Stimulated activated CD8-positive, alpha-beta memory T cell treated with anti-CD3 and anti-CD28 coated beads, Interleukin-12 subunit alpha, Interleukin-12 subunit beta, amount 100 ng/mL, for 24 hours (primary cell): ENCODE data around the gene PFDN2.

ENCODE experiments used
- DNase-seq: peaks from one replicate; pipeline ENCODE4 v3.0.0-alpha.2; 2020; ENCODE audit errors: extremely low read depth

The PFDN2 gene

GRCh38 chr1:161099090-161099802 is 18.6 kb downstream of the PFDN2 start:
- DNase-seq: no peak

- no peak for DNase-seq
These were observed 19.4 kb downstream of the PFDN2 start, which contains the start of gene KLHDC9 for GRCh38 chr1:161098210-161099068. Gene KLHDC9 (plus strand): TSS chr1:161098361. CDS start chr1:161098536, 175 bp downstream.

DNA sequence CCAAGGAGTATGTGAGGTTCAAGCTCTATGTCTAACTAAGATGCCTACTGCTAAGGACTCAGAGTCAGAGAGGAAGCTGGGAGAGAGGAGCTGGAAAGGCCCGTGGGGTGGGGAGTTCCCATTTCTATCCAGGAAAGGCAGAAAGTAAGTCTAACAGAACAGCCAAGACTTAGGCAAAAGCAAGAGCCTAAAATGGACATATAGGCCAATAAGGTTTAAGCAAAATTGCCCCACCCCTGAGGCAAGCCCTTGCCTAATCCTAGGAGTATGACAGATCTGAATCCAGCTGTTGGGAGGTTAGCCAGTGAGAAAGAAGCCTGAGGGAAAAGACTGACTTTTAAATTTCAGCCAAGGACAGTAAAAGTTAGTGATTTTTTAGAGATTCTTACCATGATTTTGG is 21.3 kb downstream of the PFDN2 start:
- no peak for DNase-seq

GRCh38 chr1:161096015-161096414 is 21.8 kb downstream of the PFDN2 start:
- DNase-seq: no peak

DNA sequence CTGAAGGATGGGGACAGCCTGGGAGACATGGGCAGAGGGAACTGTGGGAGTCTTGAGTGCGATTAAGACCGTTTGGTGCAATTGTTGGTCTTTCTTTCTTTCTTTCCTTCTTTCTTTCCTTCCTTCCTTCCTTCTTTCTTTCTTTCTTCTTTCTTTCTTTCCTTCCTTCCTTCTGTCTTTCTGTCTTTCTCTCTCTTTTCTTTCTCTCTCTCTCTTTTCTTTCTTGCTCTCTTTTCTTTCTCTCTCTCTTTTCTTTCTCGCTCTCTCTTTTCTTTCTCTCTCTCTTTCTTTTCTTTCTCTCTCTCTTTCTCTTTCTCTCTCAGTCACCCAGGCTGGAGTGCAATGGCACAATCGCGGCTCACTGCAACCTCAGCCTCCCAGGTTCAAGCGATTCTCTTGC is 22.6 kb downstream of the PFDN2 start:
- DNase-seq: no peak

- DNase-seq: no peak
These were observed 23.4 kb downstream of the PFDN2 start for GRCh38 chr1:161094481-161094880.

GRCh38 chr1:161092621-161093028 is 25.2 kb downstream of the PFDN2 start:
- DNase-seq: no peak

DNA sequence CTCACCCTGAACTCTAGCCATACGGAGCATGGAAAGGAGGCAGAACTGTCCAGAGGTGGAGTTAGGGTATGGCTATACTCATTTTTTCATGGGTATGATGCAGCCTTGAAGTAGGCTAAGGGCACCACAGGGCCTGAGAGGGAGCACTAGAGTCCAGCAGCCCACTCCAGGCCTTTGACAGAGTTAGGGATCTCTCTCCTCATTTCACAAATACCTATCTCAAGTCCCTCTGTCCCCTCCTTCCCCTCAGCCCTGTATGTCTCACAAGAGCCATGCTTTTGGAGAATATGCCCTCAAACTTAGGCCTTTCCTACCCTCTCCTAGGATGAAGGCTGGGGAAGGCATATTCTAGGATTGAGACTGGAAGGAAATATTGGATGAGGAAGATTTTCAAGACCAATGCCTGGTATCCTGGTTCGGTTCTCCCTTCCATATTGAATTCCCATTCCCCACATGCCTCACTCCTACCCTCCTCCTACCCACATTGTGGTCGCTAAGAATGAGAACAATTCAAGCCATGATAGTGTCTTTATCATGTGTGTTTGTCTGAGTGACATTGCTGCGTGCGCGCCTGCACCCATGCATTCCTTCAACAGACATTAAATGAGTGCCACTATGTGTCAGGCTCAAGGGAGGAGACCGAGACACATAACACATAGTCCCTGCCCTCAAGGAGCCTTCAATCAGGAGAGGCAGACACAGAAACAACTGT is 25.9 kb downstream of the PFDN2 start:
- DNase-seq: no peak

DNA sequence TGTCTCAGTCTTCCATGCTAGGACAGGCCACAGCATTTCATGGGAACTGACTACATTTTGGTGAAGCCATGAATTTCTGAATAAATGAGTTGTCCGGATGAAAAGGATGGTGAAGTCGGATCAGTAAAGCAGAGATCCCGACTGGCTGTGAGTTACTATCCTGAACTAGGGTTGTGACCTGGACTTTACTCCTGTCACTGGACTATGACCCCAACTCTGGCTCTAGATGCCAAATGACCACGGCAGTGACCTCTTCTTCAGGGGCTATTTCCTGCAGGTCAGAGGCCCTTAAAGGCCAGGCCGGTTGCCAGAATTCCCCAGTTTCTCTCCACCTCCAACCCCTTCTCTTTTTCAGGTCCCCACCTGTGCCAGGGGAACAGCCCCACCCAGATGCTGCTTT is 26.7 kb downstream of the PFDN2 start:
- no peak for DNase-seq

DNA sequence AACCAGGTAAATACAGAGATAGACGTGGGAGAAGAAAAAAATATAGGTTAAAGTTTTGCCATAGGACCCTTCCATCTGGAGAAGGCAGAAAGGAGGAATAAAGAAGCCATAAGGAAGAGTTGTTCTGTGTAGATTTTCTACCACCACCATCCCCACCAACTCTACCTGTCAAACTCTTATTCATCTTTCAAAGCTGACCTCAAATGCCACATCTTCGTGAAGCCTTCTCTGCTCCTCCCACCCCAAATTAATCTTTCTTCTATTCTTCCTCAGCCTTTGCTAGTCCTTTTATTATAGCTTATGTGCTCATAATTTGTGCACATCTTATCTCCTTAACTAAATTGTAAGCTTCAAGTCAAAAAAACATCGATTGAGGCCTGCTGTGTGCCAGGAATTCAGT is 27.2 kb downstream of the PFDN2 start:
- DNase-seq: no peak

GRCh38 chr1:161089938-161090337 is 27.9 kb downstream of the PFDN2 start:
- no peak for DNase-seq

- DNase-seq: no peak
These were observed 28.4 kb downstream of the PFDN2 start, which contains the start of gene NECTIN4 for GRCh38 chr1:161089251-161089924. Gene NECTIN4 (minus strand): TSS chr1:161089558. CDS start chr1:161089296, 262 bp downstream.

DNA sequence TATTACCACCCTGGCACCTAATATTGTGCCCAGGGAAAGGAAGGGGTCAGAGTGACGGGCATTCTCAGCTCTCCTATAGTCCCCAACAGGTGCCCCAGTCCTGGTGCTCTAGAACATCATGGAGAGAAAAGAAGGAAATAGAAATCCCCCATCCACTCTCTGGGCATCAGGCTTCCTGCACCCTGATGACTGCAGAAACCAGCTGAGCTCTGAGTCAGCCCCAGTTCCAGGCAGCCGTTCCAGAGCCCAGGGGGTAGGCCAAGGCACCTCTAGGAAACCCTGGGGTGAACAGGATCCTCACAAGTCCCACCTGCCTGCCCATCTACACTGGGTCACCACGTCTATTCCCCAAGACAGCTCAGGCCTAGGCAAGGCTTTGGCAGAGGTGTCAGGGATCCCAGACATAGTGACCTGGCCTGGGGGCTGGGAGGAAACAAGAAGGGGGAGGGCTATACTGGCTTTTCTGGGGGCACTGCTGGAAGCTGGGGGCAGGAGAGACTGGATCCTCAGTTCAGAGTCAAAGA is 29.2 kb downstream of the PFDN2 start:
- DNase-seq: no peak

DNA sequence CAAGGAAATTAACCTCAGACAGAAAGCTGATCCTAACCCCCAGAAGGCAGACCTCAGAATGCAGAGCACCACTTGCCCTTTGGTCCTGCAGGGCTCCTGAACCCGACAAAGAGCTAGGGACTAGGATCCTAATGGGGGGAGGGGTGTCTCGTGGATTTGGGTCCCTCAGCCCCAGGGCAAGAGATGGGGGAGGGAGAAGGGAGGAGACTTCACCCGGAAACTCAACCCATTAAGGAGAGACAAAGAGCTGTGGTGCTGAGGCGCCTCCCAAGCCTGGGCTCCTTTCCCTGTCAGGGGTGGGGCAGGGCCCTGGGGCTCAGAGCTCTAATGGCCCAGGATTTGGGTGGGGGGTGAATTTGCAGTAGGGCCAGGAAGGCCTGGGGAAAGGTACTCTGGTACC is 31.4 kb downstream of the PFDN2 start:
- DNase-seq: no peak

DNA sequence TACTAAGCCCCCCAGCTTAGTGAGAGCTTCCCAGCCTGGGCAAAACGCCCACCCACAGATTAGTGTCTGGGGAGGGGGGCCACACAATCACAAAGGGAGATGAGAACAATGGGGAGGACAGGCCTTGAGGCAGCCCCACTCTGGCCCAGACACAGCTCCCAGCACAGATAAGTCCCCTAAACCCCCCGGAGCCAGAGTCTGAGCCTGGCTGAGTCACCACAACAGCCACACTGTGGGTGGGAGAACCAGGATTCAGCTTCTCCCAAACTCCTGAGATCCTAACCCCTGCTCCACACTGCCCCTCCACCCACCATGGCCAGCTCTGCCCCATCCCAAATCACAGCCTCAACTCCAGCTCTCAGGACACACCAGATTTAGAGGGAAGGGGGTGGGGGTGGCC is 32.7 kb downstream of the PFDN2 start:
- no peak for DNase-seq

DNA sequence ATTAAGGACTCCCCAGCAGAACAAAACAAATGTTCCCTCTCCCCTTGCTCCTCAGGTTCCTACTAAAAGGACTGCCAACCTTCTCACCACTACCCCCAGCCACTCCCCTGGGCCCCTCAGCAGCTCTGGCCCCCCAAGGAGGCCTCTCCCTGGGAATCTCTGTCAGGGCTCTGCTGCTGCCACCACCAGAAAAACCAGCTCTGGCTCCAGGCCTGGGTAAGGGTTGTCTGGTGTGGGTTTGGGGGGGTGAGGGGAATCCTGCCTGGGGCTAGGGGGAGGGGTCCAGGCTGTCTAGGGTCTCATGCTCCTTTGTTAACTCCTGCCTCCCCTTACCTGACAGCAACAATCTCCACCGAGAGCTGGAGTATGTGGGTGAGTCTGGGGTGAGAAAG is 33.2 kb downstream of the PFDN2 start:
- DNase-seq: no peak

DNA sequence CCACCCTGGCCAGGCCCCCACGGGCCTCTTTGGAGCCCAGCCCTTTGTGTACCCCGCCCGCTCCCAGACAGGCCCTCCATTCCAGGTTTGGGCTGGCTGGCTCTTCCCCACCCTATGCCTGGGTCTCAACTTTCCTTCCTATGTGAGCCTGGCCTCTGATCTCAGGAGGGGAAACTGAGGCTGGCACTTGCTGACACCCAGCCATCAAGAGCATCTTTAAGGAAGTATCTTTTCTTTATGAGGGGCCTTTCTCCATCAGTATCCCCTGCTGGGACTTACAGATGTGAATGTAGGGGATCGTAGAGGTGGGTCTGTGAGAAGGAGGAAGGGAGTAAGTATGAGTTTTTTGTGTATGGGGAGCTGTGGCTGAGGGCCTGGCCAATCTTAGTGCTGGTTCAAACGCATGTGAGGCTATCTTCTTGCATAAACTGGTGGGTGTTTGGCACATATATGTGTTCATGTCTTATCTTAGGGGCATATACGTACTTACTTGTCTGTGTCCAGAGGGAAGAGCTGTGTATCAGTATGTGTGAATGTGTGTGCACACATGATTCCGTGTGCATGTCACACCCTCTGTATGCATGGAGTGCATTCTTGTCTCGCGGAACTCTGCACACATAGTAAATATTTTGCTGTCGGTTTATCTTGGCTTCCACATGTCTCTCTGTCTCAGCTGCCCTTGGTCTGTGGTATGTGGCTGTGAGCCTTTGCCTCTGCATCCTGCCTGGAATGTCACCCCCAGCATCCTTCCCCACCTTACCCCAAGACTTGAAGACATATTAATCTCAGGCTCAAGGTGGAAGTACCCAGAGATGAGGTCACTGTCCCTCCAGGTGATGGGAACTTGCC is 33.9 kb downstream of the PFDN2 start:
- DNase-seq: no peak

DNA sequence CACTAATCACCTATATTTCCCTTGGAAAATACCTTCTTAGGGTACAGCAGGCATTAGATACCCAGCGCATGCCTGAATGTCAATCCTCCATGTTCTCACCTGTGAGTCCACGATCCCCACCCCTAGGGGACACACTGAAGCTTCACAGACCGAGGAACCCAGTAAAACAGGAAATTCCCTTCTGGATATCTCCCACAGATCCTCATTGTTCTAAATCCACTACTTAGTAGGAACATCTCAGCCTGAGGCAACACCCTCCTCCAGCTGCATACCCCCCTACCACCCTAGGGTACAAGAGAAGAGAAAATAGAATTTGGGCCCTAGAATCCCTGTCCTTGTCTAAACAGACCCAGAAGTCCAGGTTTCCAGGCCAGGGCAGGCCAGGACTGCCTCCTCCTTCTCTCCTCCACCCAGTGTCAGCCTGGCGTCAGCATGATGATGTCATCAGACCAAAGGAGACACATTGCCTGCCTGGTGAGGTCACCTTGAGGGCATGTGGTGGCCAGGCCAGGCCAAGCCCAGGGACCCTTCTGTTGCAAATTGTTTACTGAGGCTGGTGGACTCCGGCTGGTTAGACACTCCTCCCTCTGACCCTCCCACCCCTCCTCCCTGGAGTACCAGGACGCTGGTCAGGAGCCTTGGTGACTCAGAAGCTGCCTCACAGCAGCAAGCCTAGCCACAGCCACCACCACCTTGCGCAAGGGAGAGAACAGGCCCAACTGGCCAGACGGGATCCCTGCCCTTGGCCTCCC is 34.7 kb downstream of the PFDN2 start:
- DNase-seq: no peak

- no peak for DNase-seq
These were observed 35.4 kb downstream of the PFDN2 start for GRCh38 chr1:161082483-161082882.

GRCh38 chr1:161081519-161081918 is 36.3 kb downstream of the PFDN2 start:
- no peak for DNase-seq
